GM12878 (cell line): Measurements from ENCODE around the gene CHRM1. TPM values are rescaled to one million over a fixed set of nuclear protein-coding genes. Genes with fewer than 3 reads are reported as not detected.

Experiments used
- ATAC-seq: fragments of 200-7000 bp; cut with Tn5 transposase; 3 replicates; pipeline ENCODE4 v1.9.1; 2020; ENCODE audit warnings: mild to moderate bottlenecking, moderate library complexity
- BruUV-seq: library from RNA; stranded (reverse); fragments of 400-500 nt; replicated peaks from 2 replicates; lab custom pipeline; 2021; lab: Mats Ljungman, UMichigan
- CTCF ChIA-PET: fragments of 300-600 bp; sonication (Branson Sonifier 250); formaldehyde crosslinking; extraction: SDS; loops from one replicate; lab custom pipeline; 2021; ENCODE audit warnings: inconsistent platforms; lab: Yijun Ruan, JAX
- POLR2A ChIA-PET: fragments of 350-600 bp; formaldehyde crosslinking; extraction: SDS; loops from one replicate; lab custom pipeline; 2021; ENCODE audit warnings: inconsistent platforms; lab: Charles Lee
- RAD21 ChIA-PET: fragments of 300-600 bp; sonication (Branson Sonifier 250); formaldehyde crosslinking; loops from one replicate; lab custom pipeline; 2023; ENCODE audit warnings: antibody characterized with exemption; ENCODE audit not compliant: unreplicated experiment; lab: Charles Lee
- SMC1A ChIA-PET: fragments of 300-600 bp; sonication (Branson Sonifier 250); formaldehyde crosslinking; loops from one replicate; lab custom pipeline; 2023; ENCODE audit not compliant: unreplicated experiment, uncharacterized antibody; lab: Charles Lee
- DNase-seq: peaks from one replicate; pipeline ENCODE4 v3.0.0-alpha.2; 2011; ENCODE audit warnings: low read depth, low spot score
- FAIRE-seq: peaks from 3 replicates; lab custom pipeline; 2011; peaks lifted over from hg19 to GRCh38; lab: Jason Lieb, UNC
- H2AFZ ChIP-seq: 2 replicates; pipeline ENCODE4 v1.6.0; 2011; ENCODE audit warnings: low read depth, low read length, control low read depth; ENCODE audit not compliant: control insufficient read depth
- H3K27ac ChIP-seq: 2 replicates; pipeline ENCODE4 v1.5.1; 2011; ENCODE audit warnings: control low read depth; ENCODE audit not compliant: control insufficient read depth, insufficient read depth
- H3K27me3 ChIP-seq, 2 experiments: replicated peaks in 1 of 2; 2 replicates each; pipeline versions ENCODE4 v1.6.0 to v1.6.1; 2011; ENCODE audit warnings: low read length in 1 of 2; ENCODE audit not compliant: control insufficient read depth in 2 of 2, insufficient read depth in 2 of 2
- H3K36me3 ChIP-seq, 2 experiments: 2 replicates each; pipeline ENCODE4 v1.5.1; 2011; ENCODE audit warnings: low read length in 1 of 2; ENCODE audit not compliant: control insufficient read depth in 2 of 2, insufficient read depth in 2 of 2
- H3K4me1 ChIP-seq: 2 replicates; pipeline ENCODE4 v1.6.1; 2011; ENCODE audit warnings: mild to moderate bottlenecking, low read length, moderate library complexity, mixed read lengths; ENCODE audit not compliant: control insufficient read depth, insufficient read depth
- H3K4me2 ChIP-seq: 2 replicates; pipeline ENCODE4 v1.6.0; 2011; ENCODE audit warnings: control low read depth; ENCODE audit not compliant: control insufficient read depth, insufficient read depth
- H3K4me3 ChIP-seq: fragments of 200-600 bp; sonication (generic); 2 replicates; pipeline ENCODE4 v1.5.1; 2016
- H3K79me2 ChIP-seq: 2 replicates; pipeline ENCODE4 v1.6.0; 2011; ENCODE audit warnings: low read length; ENCODE audit not compliant: control insufficient read depth, insufficient read depth
- H3K9ac ChIP-seq: 2 replicates; pipeline ENCODE4 v1.8.0; 2011; ENCODE audit warnings: low read length, control low read depth, mixed read lengths; ENCODE audit not compliant: control insufficient read depth, insufficient read depth
- H3K9me3 ChIP-seq: replicated peaks from 3 replicates; pipeline ENCODE4 v1.5.1; 2011; ENCODE audit warnings: mild to moderate bottlenecking, low read length; ENCODE audit not compliant: control insufficient read depth, insufficient read depth
- H4K20me1 ChIP-seq: 2 replicates; pipeline ENCODE4 v1.6.0; 2011; ENCODE audit not compliant: control insufficient read depth, insufficient read depth
- CHD1 ChIP-seq: IDR thresholded peaks from 2 replicates; pipeline ENCODE4 v1.6.1; 2012; ENCODE audit warnings: low read depth, low read length, improper control_type of control experiment
- GABPA ChIP-seq: IDR thresholded peaks from 2 replicates; pipeline ENCODE4 v1.6.1; 2014; ENCODE audit warnings: antibody characterized with exemption, low read depth, mild to moderate bottlenecking, inconsistent platforms
- IRF5 ChIP-seq: fragments of 450-650 bp; IDR thresholded peaks from 2 replicates; pipeline ENCODE4 v1.6.1; 2017; ENCODE audit warnings: borderline replicate concordance
- POLR2A ChIP-seq: IDR thresholded peaks from 2 replicates; pipeline ENCODE4 v1.6.1; 2011; ENCODE audit warnings: low read depth, mild to moderate bottlenecking, low read length
- SIN3A ChIP-seq: IDR thresholded peaks from 2 replicates; pipeline ENCODE4 v1.6.1; 2012; ENCODE audit warnings: low read depth, low read length, improper control_type of control experiment
- SKIL ChIP-seq: fragments of 450-650 bp; IDR thresholded peaks from 2 replicates; pipeline ENCODE4 v1.6.1; 2017; ENCODE audit warnings: mild to moderate bottlenecking, low read depth, inconsistent platforms; ENCODE audit not compliant: poor library complexity, severe bottlenecking
- WGBS: methylation state at CpG from one replicate; pipeline ENCODE4 v1.1.6; 2016; ENCODE audit warnings: low lambda C conversion rate; ENCODE audit not compliant: insufficient replicate concordance, insufficient coverage; ENCODE audit errors: missing lambda C conversion rate; 5-methylcytosine and 5-hydroxymethylcytosine counted together
- in situ Hi-C: fragments of 300-500 bp; cut with MboI; formaldehyde crosslinking; loops from 9 replicates; pipeline ENCODE4 v1.14.3; 2018; ENCODE audit warnings: mixed read lengths
- intact Hi-C: fragments of 100-400 bp; cut with micrococcal nuclease; formaldehyde crosslinking; loops from one replicate; pipeline ENCODE4 v1.14.2; 2022; ENCODE audit not compliant: unreplicated experiment
- polyA plus RNA-seq, 11 experiments: library from polyadenylated mRNA; depleted of rRNA in 4 of 11; unstranded in 6 of 11; stranded (reverse) in 5 of 11; fragments of >200 nt; fragmentation: Nextera tagmentation in 4 of 11; fragmentation: Illumina TruSeq in 1 of 11; extraction: Ambion mirVana in 4 of 11; extraction: Trizol in 1 of 11; gene quantifications; 1 replicate in 1 of 11; 2 replicates in 10 of 11; pipeline versions ENCODE4 v1.2.1 to v1.2.3, GENCODE V29; 2011 to 2016; ENCODE audit warnings: inconsistent platforms in 2 of 11, missing spikeins in 2 of 11, low read depth in 1 of 11
- total RNA-seq, 4 experiments: library from RNA; depleted of rRNA in 3 of 4; stranded (reverse); fragments of >200 nt in 3 of 4; fragmentation: Illumina TruSeq in 1 of 4; extraction: Trizol in 1 of 4; gene quantifications; 2 replicates each; pipeline versions ENCODE4 v1.2.1 to v1.2.3, GENCODE V29; 2013 to 2021

CHRM1 gene
- total and polyA plus RNA-seq, 10 of the 15 experiments (the other 5 are each of a cell fraction or from before 2014, with no cell fraction given), result not detected

GRCh38 chr11:62889126-62889483 lies 32.1 kb downstream of the CHRM1 start (continued):
- TF ChIP-seq IRF5, result no peak
- TF ChIP-seq, all 136 proteins: peak for 0

DNA sequence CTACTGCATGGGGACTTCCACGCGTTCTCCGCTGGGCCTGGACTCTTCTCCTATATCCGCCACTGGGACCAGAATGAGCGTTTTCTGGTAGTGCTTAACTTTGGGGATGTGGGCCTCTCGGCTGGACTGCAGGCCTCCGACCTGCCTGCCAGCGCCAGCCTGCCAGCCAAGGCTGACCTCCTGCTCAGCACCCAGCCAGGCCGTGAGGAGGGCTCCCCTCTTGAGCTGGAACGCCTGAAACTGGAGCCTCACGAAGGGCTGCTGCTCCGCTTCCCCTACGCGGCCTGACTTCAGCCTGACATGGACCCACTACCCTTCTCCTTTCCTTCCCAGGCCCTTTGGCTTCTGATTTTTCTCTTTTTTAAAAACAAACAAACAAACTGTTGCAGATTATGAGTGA lies 32.8 kb downstream of the CHRM1 start:
- ATAC-seq (no peak), DNase-seq (no peak), FAIRE-seq (no peak)
- H3K27ac ChIP-seq, result no peak overlapping the region
- H3K79me2 ChIP-seq, result peaks cover 14% of the 10 kb centered on the region
- ChIA-PET POLR2A (no interaction called here), RAD21 (no interaction called here), CTCF (no interaction called here), SMC1A (no interaction called here)
- H3K4me2 ChIP-seq, result no peak overlapping the region
- in situ Hi-C loops, result no loop called here
- H3K27me3 ChIP-seq, result no peaks in the 10 kb centered on the region
- H3K36me3 ChIP-seq, result peaks cover 36 to 38% of the 10 kb centered on the region in 2 experiments
- no peak overlapping the region for H3K9ac ChIP-seq
- H2AFZ ChIP-seq, result no peak overlapping the region
- intact Hi-C loops, result no loop called here
- TF ChIP-seq GABPA (no peak), SKIL (no peak), POLR2A (0 out of 2 replicates have a peak, but pooled peaks have one; percentile 37), SIN3A (no peak), CHD1 (no peak)
- no peak overlapping the region for H3K4me3 ChIP-seq
- BruUV-seq, result TSS peak; percentile 15
- no peaks in the 10 kb centered on the region for H3K4me1 ChIP-seq
- no peaks in the 10 kb centered on the region for H3K9me3 ChIP-seq
- 93% methylated on average over 14 of the region's 14 CpGs for WGBS
- H4K20me1 ChIP-seq, result 0 out of 2 replicates have a peak, but pooled peaks cover 3% of the 10 kb centered on the region
